Loucy (cell line): ENCODE results near the gene CCDC9B.

Source experiments
- H2AFZ ChIP-seq: fragments of 200-600 bp; sonication (generic); 2 replicates; pipeline ENCODE4 v1.6.0; 2016; ENCODE audit warnings: antibody characterized with exemption, mild to moderate bottlenecking, low read length, moderate library complexity
- H3F3A ChIP-seq: fragments of 200-600 bp; 2 replicates; pipeline ENCODE4 v1.6.0; 2016; ENCODE audit warnings: antibody characterized with exemption, low read depth, mild to moderate bottlenecking
- H3K27me3 ChIP-seq: fragments of 200-600 bp; sonication (generic); 2 replicates; pipeline ENCODE4 v1.6.1; 2014; ENCODE audit warnings: low read length, mild to moderate bottlenecking; ENCODE audit not compliant: insufficient read depth, poor library complexity, severe bottlenecking
- H3K36me3 ChIP-seq: fragments of 200-600 bp; sonication (generic); 2 replicates; pipeline ENCODE4 v1.6.1; 2016; ENCODE audit warnings: low read length; ENCODE audit not compliant: insufficient read depth
- H3K4me1 ChIP-seq: fragments of 200-600 bp; sonication (generic); 2 replicates; pipeline ENCODE4 v1.5.1; 2014; ENCODE audit warnings: low read length, mild to moderate bottlenecking; ENCODE audit not compliant: insufficient read depth, poor library complexity, severe bottlenecking
- H3K4me2 ChIP-seq: fragments of 200-600 bp; sonication (generic); 2 replicates; pipeline ENCODE4 v1.6.0; 2014; ENCODE audit warnings: antibody characterized with exemption, low read length, low read depth, mild to moderate bottlenecking; ENCODE audit not compliant: poor library complexity, severe bottlenecking
- H3K4me3 ChIP-seq: fragments of 200-600 bp; sonication (generic); 2 replicates; pipeline ENCODE4 v1.5.1; 2014; ENCODE audit warnings: low read length, mild to moderate bottlenecking, mixed read lengths; ENCODE audit not compliant: poor library complexity, severe bottlenecking
- H3K79me2 ChIP-seq: fragments of 200-600 bp; sonication (generic); 2 replicates; pipeline ENCODE4 v1.6.1; 2014; ENCODE audit warnings: low read length; ENCODE audit not compliant: insufficient read depth
- H3K9ac ChIP-seq: fragments of 200-600 bp; sonication (generic); 2 replicates; pipeline ENCODE4 v1.6.0; 2014; ENCODE audit warnings: mild to moderate bottlenecking, low read depth, low read length, moderate library complexity; ENCODE audit not compliant: poor library complexity, severe bottlenecking
- H3K9me2 ChIP-seq: fragments of 200-600 bp; sonication (generic); replicated peaks from 2 replicates; pipeline ENCODE4 v1.6.1; 2016; ENCODE audit warnings: low read depth, low read length, mixed read lengths
- H3K9me3 ChIP-seq: fragments of 200-600 bp; sonication (generic); 2 replicates; pipeline ENCODE4 v1.6.1; 2014; ENCODE audit warnings: mild to moderate bottlenecking, antibody characterized with exemption, low read length, low read depth; ENCODE audit not compliant: insufficient read depth
- H4K20me1 ChIP-seq: fragments of 200-600 bp; sonication (generic); 2 replicates; pipeline ENCODE4 v1.6.0; 2014; ENCODE audit warnings: antibody characterized with exemption, low read length, mild to moderate bottlenecking; ENCODE audit not compliant: insufficient read depth, poor library complexity, severe bottlenecking
- EZH2phosphoT487 ChIP-seq: fragments of 200-600 bp; IDR thresholded peaks from 2 replicates; pipeline ENCODE4 v1.6.1; 2018; ENCODE audit warnings: antibody characterized with exemption, mild to moderate bottlenecking, moderate library complexity, borderline replicate concordance
- TF ChIP-seq, protein P1 (sequence below): fragments of 200-600 bp; sonication (generic); conservative IDR thresholded peaks from 2 replicates; pipeline ENCODE4 v1.5.1; 2014; ENCODE audit warnings: mild to moderate bottlenecking, antibody characterized with exemption, low read length

Gene CCDC9B

DNA sequence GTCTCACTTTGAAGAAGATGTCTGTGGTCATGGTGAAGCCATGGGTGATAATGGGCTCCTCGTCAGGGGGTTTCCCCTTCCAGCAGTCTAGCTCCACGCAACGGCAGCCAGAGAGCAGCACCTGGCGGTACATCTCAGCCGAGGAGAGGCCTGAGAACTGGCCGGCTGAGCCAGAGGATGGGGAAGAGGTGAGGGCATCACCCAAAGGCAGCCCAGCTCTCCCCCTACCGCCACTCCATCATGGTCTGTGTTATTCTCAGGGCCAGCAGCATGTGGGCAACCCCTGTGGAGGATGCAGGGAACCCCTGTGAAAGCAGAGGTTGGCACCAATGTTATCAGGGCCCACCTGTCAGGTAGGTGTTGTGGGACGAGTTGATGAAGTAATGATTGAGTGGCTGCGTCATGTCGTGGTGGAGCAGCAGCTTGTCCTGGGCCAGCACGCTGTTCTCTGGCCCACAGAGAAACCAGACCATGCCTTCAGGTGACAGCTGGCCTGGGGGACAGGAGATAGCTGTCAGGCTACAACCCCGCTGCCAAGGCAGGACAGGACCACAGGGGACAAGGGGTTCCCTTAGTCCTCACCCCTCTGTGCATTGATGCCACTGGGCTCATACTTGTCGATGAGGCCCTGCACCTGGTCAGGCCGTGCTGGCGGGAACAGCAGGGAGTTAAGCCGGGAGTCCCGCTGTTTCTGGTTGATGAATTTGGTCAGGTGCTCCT lies 42.4 kb downstream of the CCDC9B start:
- no peak for TF ChIP-seq EZH2phosphoT487
- TF ChIP-seq, protein P1, sequence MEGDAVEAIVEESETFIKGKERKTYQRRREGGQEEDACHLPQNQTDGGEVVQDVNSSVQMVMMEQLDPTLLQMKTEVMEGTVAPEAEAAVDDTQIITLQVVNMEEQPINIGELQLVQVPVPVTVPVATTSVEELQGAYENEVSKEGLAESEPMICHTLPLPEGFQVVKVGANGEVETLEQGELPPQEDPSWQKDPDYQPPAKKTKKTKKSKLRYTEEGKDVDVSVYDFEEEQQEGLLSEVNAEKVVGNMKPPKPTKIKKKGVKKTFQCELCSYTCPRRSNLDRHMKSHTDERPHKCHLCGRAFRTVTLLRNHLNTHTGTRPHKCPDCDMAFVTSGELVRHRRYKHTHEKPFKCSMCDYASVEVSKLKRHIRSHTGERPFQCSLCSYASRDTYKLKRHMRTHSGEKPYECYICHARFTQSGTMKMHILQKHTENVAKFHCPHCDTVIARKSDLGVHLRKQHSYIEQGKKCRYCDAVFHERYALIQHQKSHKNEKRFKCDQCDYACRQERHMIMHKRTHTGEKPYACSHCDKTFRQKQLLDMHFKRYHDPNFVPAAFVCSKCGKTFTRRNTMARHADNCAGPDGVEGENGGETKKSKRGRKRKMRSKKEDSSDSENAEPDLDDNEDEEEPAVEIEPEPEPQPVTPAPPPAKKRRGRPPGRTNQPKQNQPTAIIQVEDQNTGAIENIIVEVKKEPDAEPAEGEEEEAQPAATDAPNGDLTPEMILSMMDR, result no peak
- Histone ChIP-seq H3K9me2 (no peaks in the 10 kb centered on the region), H3K4me1 (peaks cover 4% of the 10 kb centered on the region), H3K9me3 (peaks cover 5% of the 10 kb centered on the region; the same call in 1 of the 2 replicates), H3F3A (no peaks in the 10 kb centered on the region), H3K27me3 (no peaks in the 10 kb centered on the region), H3K79me2 (peaks cover 13% of the 10 kb centered on the region; the same call in 1 of the 2 replicates), H3K4me3 (no peak overlapping the region), H4K20me1 (no peaks in the 10 kb centered on the region), H3K4me2 (no peak overlapping the region), H3K36me3 (peaks cover 30% of the 10 kb centered on the region; the same call in 1 of the 2 replicates), H2AFZ (no peak overlapping the region), H3K9ac (no peak overlapping the region)

DNA sequence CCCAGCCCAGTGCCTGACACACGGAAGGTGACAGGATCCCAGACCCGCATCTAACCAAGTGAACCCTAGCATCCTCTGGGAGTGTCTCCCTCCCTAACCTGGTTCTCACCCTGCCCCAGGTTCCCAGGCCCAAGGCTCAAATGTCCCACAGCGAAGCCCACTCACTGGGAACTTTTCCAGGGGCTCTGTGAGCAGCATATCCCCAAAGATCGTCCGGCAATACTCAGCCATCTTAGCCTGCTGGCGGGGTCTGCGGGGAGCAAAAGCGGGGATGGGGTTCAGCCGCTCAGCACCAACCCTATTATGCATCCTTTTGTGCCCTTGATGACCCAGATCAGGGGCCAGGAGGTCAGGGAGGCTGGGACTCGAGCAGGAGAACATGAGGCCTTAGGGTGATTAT lies 43.4 kb downstream of the CCDC9B start:
- no peaks in the 10 kb centered on the region for H4K20me1 ChIP-seq
- no peaks in the 10 kb centered on the region for H3K27me3 ChIP-seq

DNA sequence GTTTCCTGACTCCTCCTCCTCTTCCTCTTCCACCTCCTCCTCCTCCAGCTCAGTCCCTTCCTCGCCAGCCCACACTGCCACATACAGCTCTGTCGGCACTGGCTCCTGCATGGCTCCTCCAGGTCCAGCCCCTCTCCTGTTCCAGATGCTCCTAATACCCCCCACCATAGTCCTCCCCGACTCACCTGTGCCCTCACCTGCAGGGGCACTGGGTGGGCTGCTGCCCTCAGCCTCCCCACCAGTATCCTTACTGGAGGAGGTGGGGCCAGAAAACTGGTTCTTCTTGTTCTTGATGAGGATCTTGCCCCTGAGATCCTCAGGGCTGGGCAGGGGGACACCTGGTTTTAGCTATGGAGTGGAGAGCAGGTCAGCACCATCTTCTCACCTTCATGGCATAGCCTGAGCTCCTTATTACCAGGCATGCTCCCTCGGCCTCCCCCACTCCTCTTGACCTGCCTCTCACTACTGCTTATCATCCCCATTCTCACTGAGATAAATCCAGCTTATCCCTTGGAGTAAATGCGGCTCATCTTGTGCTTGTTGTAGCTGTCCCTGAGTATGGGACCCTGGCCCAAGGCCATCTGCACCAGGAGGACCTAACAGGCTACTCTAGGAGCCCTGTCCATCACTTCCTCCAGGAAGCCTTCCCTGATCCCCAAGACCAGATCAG lies 44.0 kb downstream of the CCDC9B start:
- H2AFZ ChIP-seq, result no peak overlapping the region
- no peaks in the 10 kb centered on the region for H4K20me1 ChIP-seq
- peaks cover 19% of the 10 kb centered on the region; the same call in 1 of the 2 replicates for H3K36me3 ChIP-seq
- no peak overlapping the region for H3K9ac ChIP-seq
- H3K4me2 ChIP-seq, result no peak overlapping the region
- H3F3A ChIP-seq, result no peaks in the 10 kb centered on the region
- peaks cover 5% of the 10 kb centered on the region; the same call in 1 of the 2 replicates for H3K9me3 ChIP-seq
- peaks cover 4% of the 10 kb centered on the region for H3K4me1 ChIP-seq
- no peaks in the 10 kb centered on the region for H3K79me2 ChIP-seq
- H3K9me2 ChIP-seq, result no peaks in the 10 kb centered on the region
- no peak overlapping the region for H3K4me3 ChIP-seq
- no peaks in the 10 kb centered on the region for H3K27me3 ChIP-seq
- TF ChIP-seq EZH2phosphoT487, result no peak
- TF ChIP-seq, protein P1, result no peak

More for the DNA sequence above, 43.4 kb downstream of the CCDC9B start:
- H3K4me2 ChIP-seq, result no peak overlapping the region
- no peaks in the 10 kb centered on the region for H3K9me2 ChIP-seq
- peaks cover 5% of the 10 kb centered on the region; the same call in 1 of the 2 replicates for H3K9me3 ChIP-seq
- H3K4me3 ChIP-seq, result no peak overlapping the region
- peaks cover 2% of the 10 kb centered on the region; the same call in 1 of the 2 replicates for H3K79me2 ChIP-seq
- H3K36me3 ChIP-seq, result peaks cover 25% of the 10 kb centered on the region; the same call in 1 of the 2 replicates
- H2AFZ ChIP-seq, result no peak overlapping the region
- peaks cover 4% of the 10 kb centered on the region for H3K4me1 ChIP-seq
- H3K9ac ChIP-seq, result no peak overlapping the region
- no peaks in the 10 kb centered on the region for H3F3A ChIP-seq
- TF ChIP-seq, protein P1, result no peak
- TF ChIP-seq EZH2phosphoT487, result no peak
